ENCODE results near the gene TRAF6. TPM values are rescaled to one million over a fixed set of nuclear protein-coding genes. Genes with fewer than 3 reads are reported as not detected.

The TRAF6 gene
- total and polyA plus RNA-seq, 2 experiments from 2014 or later, result 4.2 to 10.5 TPM

DNA sequence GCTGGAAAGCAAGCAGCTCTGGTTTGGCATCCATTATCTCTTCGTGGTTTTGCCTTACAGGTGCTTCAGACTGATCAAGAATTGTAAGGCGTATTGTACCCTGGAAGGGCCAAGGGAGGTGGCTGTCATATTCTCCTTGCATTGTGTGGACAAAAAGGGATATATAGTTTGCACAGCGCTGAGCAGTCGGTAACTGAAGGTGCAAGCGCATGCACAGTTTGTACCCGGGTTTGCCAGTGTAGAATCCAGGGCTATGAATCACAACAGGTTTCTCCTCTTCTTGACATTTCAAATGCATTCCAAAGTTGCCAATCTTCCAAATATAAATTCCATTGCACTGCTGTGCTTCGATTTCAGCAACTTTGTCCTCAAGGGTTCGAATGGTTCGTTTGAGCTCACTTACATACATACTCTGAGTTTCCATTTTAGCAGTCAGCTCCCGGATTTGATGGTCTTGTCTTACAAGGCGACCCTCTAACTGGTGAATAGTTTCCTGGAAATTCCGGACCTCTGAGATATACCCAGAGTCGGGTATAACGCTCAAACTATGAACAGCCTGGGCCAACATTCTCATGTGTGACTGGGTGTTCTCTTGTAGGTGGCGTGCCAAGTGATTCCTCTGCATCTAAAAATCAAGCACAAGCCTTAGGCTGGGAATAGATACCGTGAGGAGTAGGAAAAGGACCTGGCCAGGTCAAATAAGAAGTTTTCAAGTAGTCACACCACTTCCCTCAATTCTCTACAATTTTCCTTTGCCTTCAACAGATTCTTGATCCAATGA lies 19.9 kb downstream of the TRAF6 start:
- Histone ChIP-seq H3K36me3 (ENCODE audit: insufficient read depth) (0 out of 2 replicates have a peak, but pooled peaks cover 4% of the 10 kb centered on the region), H3K27me3 (ENCODE audit: insufficient read depth) (no peaks in the 10 kb centered on the region), H3F3A (replicated peaks; ENCODE audit: low read depth) (no peaks in the 10 kb centered on the region), H3K4me2 (no peak overlapping the region), H3K9me2 (ENCODE audit: insufficient read depth) (no peaks in the 10 kb centered on the region), H2AFZ (no peak overlapping the region), H3K4me3 (no peak overlapping the region), H3K79me2 (replicated peaks; ENCODE audit: insufficient read depth) (no peaks in the 10 kb centered on the region), H4K20me1 (replicated peaks; ENCODE audit: insufficient read depth) (0 out of 2 replicates have a peak, but pooled peaks cover 6% of the 10 kb centered on the region), H3K27ac (ENCODE audit: low read depth) (no peak overlapping the region), H3K4me1 (ENCODE audit: insufficient read depth) (no peaks in the 10 kb centered on the region)
- DNase-seq (ENCODE audit: low spot score) (no peak), ATAC-seq (no peak)
- TF ChIP-seq, protein P1, sequence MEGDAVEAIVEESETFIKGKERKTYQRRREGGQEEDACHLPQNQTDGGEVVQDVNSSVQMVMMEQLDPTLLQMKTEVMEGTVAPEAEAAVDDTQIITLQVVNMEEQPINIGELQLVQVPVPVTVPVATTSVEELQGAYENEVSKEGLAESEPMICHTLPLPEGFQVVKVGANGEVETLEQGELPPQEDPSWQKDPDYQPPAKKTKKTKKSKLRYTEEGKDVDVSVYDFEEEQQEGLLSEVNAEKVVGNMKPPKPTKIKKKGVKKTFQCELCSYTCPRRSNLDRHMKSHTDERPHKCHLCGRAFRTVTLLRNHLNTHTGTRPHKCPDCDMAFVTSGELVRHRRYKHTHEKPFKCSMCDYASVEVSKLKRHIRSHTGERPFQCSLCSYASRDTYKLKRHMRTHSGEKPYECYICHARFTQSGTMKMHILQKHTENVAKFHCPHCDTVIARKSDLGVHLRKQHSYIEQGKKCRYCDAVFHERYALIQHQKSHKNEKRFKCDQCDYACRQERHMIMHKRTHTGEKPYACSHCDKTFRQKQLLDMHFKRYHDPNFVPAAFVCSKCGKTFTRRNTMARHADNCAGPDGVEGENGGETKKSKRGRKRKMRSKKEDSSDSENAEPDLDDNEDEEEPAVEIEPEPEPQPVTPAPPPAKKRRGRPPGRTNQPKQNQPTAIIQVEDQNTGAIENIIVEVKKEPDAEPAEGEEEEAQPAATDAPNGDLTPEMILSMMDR (conservative IDR thresholded peaks at IDR 0.05; ENCODE audit: low read depth in 2 of 2), result no peak
- no peak for TF ChIP-seq ZNF114 (CRISPR knock-in tag; IDR thresholded peaks at IDR 0.05)
- no peak for TF ChIP-seq STAT1 (IDR thresholded peaks at IDR 0.05; ENCODE audit: unreplicated experiment)
- no peak for TF ChIP-seq CREB1 (CRISPR knock-in tag; IDR thresholded peaks at IDR 0.05; ENCODE audit: low read depth)
- TF ChIP-seq, protein P2, sequence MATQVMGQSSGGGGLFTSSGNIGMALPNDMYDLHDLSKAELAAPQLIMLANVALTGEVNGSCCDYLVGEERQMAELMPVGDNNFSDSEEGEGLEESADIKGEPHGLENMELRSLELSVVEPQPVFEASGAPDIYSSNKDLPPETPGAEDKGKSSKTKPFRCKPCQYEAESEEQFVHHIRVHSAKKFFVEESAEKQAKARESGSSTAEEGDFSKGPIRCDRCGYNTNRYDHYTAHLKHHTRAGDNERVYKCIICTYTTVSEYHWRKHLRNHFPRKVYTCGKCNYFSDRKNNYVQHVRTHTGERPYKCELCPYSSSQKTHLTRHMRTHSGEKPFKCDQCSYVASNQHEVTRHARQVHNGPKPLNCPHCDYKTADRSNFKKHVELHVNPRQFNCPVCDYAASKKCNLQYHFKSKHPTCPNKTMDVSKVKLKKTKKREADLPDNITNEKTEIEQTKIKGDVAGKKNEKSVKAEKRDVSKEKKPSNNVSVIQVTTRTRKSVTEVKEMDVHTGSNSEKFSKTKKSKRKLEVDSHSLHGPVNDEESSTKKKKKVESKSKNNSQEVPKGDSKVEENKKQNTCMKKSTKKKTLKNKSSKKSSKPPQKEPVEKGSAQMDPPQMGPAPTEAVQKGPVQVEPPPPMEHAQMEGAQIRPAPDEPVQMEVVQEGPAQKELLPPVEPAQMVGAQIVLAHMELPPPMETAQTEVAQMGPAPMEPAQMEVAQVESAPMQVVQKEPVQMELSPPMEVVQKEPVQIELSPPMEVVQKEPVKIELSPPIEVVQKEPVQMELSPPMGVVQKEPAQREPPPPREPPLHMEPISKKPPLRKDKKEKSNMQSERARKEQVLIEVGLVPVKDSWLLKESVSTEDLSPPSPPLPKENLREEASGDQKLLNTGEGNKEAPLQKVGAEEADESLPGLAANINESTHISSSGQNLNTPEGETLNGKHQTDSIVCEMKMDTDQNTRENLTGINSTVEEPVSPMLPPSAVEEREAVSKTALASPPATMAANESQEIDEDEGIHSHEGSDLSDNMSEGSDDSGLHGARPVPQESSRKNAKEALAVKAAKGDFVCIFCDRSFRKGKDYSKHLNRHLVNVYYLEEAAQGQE (IDR thresholded peaks at IDR 0.05; ENCODE audit: unreplicated experiment), result no peak
- TF ChIP-seq ZNF331 (CRISPR knock-in tag; IDR thresholded peaks at IDR 0.05; ENCODE audit: low read depth), result no peak
- TF ChIP-seq JUNB (IDR thresholded peaks at IDR 0.05; ENCODE audit: unreplicated experiment), result no peak
- no peak for TF ChIP-seq POLR2AphosphoS5 (IDR thresholded peaks at IDR 0.05; ENCODE audit: low read depth)
- TF ChIP-seq, protein P3, sequence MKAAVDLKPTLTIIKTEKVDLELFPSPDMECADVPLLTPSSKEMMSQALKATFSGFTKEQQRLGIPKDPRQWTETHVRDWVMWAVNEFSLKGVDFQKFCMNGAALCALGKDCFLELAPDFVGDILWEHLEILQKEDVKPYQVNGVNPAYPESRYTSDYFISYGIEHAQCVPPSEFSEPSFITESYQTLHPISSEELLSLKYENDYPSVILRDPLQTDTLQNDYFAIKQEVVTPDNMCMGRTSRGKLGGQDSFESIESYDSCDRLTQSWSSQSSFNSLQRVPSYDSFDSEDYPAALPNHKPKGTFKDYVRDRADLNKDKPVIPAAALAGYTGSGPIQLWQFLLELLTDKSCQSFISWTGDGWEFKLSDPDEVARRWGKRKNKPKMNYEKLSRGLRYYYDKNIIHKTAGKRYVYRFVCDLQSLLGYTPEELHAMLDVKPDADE (IDR thresholded peaks at IDR 0.05), result no peak
- no peak for TF ChIP-seq EZH2phosphoT487 (IDR thresholded peaks at IDR 0.05; ENCODE audit: unreplicated experiment)
- no peak for TF ChIP-seq NANOG (IDR thresholded peaks at IDR 0.05; ENCODE audit: borderline replicate concordance)
- TF ChIP-seq EZH2 (IDR thresholded peaks at IDR 0.05; ENCODE audit: low read depth, unreplicated experiment), result no peak
- TF ChIP-seq ZNF462 (CRISPR knock-in tag; IDR thresholded peaks at IDR 0.05), result no peak
- H3K4me3 Mint-ChIP-seq, result no peak overlapping the region
- H3K27me3 Mint-ChIP-seq (ENCODE audit: insufficient read depth, low read depth, poor library complexity), result no peaks in the 10 kb centered on the region
- no peaks in the 10 kb centered on the region for H3K9me3 Mint-ChIP-seq
- H3K27ac Mint-ChIP-seq, result no peak overlapping the region
- peaks cover 13% of the 10 kb centered on the region; the same call in 2 of the 3 replicates for H3K36me3 Mint-ChIP-seq (ENCODE audit: low read depth)
- H3K4me1 Mint-ChIP-seq, result no peaks in the 10 kb centered on the region

All from GM23338 (cell line).